ENCODE measurements around the gene HSPA2. TPM values are rescaled to one million over a fixed set of nuclear protein-coding genes. Genes with fewer than 3 reads are reported as not detected.

Gene HSPA2
- polyA plus RNA-seq, 1 of the 3 experiments (the other 2 are of a cell fraction): 20.8 TPM

- CTCF ChIA-PET: interaction anchor here (0.6 to 2.0 kb wide), 5 partner anchors 8 to 764 kb away, joined by 3 to 7 read pairs (median 3); partner anchors contain the start of gene HSPA2
- Histone ChIP-seq H3K27me3 (ENCODE audit: insufficient read depth) (no peaks in the 10 kb centered on the region), H3K9me2 (no peaks in the 10 kb centered on the region), H3K27ac (ENCODE audit: low read depth in 2 of 2, low read length in 1 of 2) (no peak overlapping the region), H3K4me2 (no peak overlapping the region), H3K36me3 (replicated peaks in 1 of 2; ENCODE audit: control insufficient read depth in 1 of 2, insufficient read depth in 2 of 2, low read length in 1 of 2) (no peaks in the 10 kb centered on the region), H3K9me3 (no peaks in the 10 kb centered on the region), H3K4me1 (ENCODE audit: control insufficient read depth in 1 of 2, insufficient read depth in 2 of 2, low read depth in 1 of 2, low read length in 1 of 2) (no peaks in the 10 kb centered on the region), H2AFZ (ENCODE audit: low read depth) (no peak overlapping the region), H3F3A (replicated peaks; ENCODE audit: insufficient read depth) (no peaks in the 10 kb centered on the region), H3K4me3 (ENCODE audit: low read depth in 2 of 2, low read length in 1 of 2) (no peak overlapping the region), H4K20me1 (ENCODE audit: insufficient read depth) (no peaks in the 10 kb centered on the region), H3K9ac (no peak overlapping the region), H3K79me2 (ENCODE audit: insufficient read depth) (no peaks in the 10 kb centered on the region)
- 83% methylated on average over 7 of the region's 7 CpGs for WGBS (ENCODE audit: low lambda C conversion rate)
- TF ChIP-seq PBX3 (IDR thresholded peaks at IDR 0.05): no peak
- no peak for TF ChIP-seq RXRA (IDR thresholded peaks at IDR 0.05; ENCODE audit: borderline replicate concordance, low read depth)
- no peak for TF ChIP-seq SIN3A (IDR thresholded peaks at IDR 0.05; ENCODE audit: borderline replicate concordance, low read depth, low read length)
- no peak for TF ChIP-seq YY1 (IDR thresholded peaks at IDR 0.05; ENCODE audit: low read depth)
- no peak for TF ChIP-seq SMC3 (IDR thresholded peaks at IDR 0.05; ENCODE audit: low read depth, low read length)
- TF ChIP-seq RFX5 (IDR thresholded peaks at IDR 0.05; ENCODE audit: low read length): no peak
- TF ChIP-seq TEAD4 (IDR thresholded peaks at IDR 0.05; ENCODE audit: borderline replicate concordance, insufficient read depth): no peak
- no peak for TF ChIP-seq FOSL2 (IDR thresholded peaks at IDR 0.05; ENCODE audit: borderline replicate concordance, low read depth)
- TF ChIP-seq RAD21 (IDR thresholded peaks at IDR 0.05; ENCODE audit: low read length): no peak
- no peak for TF ChIP-seq MEF2A (IDR thresholded peaks at IDR 0.05; ENCODE audit: borderline replicate concordance, low read depth)
- TF ChIP-seq FOXJ3 (CRISPR knock-in tag; IDR thresholded peaks at IDR 0.05): no peak
- TF ChIP-seq ZBTB33 (IDR thresholded peaks at IDR 0.05; ENCODE audit: borderline replicate concordance, low read depth): no peak
- no peak for TF ChIP-seq POLR2AphosphoS5 (IDR thresholded peaks at IDR 0.05; ENCODE audit: low read depth, low read length)
- TF ChIP-seq MXI1 (IDR thresholded peaks at IDR 0.05; ENCODE audit: low read depth, low read length): no peak
- TF ChIP-seq REST (IDR thresholded peaks at IDR 0.05; ENCODE audit: low read depth, low read length): no peak
- no peak for TF ChIP-seq TAF1 (IDR thresholded peaks at IDR 0.05; ENCODE audit: borderline replicate concordance, low read depth, low read length)
- no peak for DNase-seq
- POLR2A ChIA-PET: interaction anchor here (1.2 kb wide), 1 partner anchor 11 kb away, joined by 4 read pairs; the partner anchor contains the start of gene HSPA2
These were observed 10.2 kb downstream of the HSPA2 start for GRCh38 chr14:64550621-64551333.
